ENCODE results near the gene ST6GALNAC2.

Gene ST6GALNAC2

DNA sequence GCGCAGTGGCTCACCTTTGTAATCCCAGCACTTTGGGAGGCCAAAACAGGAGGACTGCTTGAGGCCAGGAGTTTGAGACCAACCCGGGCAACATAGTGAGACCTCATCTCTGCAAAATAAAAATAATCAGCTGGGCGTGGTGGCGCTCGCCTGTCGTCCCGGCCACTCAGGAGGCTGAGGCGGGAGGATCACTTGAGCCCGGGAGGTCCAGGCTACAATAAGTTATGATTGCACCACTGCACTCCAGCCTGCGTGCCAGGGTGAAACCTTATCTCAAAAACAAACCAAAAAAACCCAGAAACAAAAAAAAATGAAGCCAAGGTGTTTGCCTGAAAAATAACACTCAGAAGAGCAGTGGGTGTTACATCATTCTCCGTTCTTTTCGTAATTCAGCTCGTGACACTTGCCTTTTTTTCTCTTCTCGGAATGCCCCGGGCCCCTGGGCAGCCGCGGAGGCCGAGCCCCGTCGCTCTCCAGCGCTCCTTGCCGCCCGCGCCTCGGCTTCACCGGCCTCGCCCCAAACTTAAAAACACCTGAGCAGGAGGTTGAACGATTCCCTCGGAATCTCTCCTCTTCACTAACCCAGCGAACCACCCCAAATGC is 28.8 kb downstream of the ST6GALNAC2 start:
- no peak for DNase-seq (ENCODE audit: low read depth, low spot score)

DNA sequence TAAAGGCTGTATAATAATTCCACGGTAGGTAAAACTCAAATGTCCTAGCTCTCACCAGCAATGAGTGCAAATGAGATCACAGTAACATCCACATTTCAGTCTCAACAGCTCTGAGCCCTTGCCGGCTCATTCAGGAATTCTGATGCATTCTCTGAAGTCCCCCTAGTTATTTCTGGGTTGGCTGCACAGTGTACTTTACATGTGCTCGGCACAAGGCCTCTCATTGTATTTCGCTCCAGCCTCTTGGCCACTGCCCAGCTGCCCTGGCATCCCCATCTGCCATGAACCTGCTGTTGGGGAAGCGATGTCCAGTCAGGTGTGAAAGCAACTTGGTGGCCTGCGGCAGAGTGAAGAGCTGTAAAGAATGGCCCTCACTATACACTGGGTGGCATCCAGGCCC is 31.5 kb downstream of the ST6GALNAC2 start:
- peak; percentile 84 for DNase-seq (ENCODE audit: low read depth, low spot score)

DNA sequence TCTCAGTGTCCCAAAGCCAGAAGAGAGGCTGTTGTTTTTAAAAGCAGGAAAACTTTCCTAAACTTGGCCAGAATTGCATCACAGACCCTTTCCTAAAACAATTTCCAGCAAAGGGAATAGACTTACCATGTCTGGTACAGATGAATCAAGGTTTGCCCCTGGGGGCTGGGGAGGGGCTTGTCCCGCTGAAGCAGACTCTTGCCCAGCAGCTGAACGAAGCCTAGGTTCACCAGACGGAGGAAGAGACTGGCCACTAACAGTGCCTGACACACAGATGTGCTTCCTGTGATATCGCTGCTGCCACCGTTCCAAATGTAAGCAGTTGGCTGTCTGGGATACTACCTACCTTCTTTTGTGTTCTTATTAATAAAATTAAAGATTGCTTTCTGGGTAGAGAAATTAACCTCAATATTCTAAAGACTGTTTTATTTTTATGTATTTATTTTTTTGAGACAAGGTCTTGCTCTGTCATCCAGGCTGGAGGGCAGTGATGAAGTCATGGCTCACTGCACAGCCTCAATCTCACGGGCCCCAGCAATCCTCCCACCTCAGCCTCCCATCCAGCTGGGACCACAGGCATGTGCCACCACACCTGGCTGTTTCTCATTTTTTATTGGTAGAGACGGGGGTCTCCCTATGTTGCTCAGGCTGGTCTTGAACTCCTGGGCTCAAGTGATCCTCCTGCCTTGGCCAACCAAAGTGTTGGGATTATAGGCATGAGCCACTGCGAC is 32.3 kb downstream of the ST6GALNAC2 start:
- no peak for DNase-seq (ENCODE audit: low read depth, low spot score)

DNA sequence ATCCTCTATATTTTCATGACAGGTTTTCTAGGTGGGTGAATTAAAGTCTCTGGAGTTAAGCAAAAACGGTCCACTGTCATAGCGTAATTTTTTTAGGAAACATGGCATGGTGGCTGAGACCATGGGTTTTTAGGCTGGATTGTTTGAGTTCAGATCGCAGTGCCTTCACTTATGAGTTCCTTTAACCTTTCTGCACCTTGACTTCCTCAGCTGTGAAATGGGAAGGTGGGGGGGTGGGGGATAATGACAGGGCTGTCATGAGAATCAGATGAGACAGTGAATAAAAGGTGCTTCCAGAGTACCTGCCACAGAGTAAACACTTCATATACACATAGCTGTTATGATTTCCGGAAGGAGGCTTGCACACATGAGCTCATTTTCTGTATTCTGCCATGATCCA is 34.0 kb downstream of the ST6GALNAC2 start:
- no peak for DNase-seq (ENCODE audit: low read depth, low spot score)

DNA sequence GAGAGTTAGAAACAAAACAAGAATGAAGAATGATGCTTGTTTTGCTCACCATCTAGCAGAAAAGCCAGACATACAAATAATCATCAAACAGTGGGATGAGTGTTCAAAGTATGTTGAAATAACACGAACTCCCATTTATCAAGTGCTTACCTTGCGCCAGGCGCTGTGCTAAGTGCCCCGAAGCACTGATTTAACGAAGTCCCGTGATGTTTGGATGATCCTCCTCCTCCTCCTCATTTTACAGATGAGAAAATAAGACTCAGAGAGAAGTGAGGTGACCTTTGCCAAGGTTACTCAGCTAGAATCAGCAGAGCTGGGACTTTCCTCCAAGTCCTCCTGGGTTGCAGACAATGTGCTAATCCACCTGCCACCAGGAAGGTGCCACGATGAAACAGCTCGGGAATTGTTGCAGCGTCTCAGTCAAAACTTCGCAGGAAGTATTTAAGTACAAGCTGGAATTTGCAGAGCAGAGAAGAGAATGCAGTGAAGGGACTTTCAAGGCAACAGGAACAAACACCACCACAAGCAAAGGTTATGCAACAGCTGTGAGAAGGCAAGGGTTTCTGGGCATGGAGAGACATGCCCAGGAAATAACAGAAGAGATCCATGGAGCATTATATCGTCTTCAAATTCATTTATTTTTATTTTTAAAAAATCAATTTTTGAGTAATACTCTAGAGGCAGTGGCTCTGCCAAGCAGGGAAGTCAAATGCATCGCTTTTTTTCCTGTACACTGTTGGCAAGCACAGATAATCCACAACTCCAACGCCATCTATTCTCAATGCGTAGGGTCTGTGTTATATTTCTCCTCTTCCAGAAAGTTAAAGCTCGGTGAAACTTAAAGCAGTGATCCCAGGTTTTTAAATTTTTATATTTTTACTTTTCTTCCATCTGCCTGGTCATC is 34.7 kb downstream of the ST6GALNAC2 start:
- peak; percentile 45 for DNase-seq (ENCODE audit: low read depth, low spot score)

DNA sequence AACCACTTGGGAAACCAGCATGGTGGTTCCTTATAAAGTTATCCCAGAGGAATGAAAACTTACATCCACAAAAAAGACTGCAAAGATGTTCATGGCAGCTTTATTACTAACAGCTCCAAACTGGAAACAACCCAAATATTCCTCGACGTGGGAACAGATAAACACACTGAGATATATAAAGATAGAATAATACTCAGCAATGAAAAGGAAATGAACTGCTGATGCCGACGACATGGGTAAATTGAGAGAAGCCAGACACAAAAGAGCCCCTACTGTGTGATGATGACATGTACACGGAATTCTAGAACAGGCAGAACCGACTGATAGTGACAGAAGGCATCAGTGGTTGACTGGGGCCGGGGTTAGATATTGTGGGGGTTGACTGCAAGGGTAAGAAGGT is 36.1 kb downstream of the ST6GALNAC2 start:
- no peak for DNase-seq (ENCODE audit: low read depth, low spot score)

DNA sequence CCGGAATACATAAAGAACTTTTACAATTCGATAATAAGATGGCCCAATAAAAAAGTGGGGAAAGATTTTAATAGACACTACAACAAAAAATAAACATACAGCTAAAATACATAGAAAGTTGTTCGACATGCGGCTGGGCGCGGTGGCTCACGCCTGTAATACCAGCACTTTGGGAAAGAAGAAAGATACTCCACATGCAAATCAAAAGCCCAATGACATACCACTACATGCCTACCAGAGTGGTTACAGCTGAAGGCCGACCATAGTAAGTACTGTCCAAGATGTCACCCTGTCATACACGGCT is 36.5 kb downstream of the ST6GALNAC2 start:
- no peak for DNase-seq (ENCODE audit: low read depth, low spot score)

DNA sequence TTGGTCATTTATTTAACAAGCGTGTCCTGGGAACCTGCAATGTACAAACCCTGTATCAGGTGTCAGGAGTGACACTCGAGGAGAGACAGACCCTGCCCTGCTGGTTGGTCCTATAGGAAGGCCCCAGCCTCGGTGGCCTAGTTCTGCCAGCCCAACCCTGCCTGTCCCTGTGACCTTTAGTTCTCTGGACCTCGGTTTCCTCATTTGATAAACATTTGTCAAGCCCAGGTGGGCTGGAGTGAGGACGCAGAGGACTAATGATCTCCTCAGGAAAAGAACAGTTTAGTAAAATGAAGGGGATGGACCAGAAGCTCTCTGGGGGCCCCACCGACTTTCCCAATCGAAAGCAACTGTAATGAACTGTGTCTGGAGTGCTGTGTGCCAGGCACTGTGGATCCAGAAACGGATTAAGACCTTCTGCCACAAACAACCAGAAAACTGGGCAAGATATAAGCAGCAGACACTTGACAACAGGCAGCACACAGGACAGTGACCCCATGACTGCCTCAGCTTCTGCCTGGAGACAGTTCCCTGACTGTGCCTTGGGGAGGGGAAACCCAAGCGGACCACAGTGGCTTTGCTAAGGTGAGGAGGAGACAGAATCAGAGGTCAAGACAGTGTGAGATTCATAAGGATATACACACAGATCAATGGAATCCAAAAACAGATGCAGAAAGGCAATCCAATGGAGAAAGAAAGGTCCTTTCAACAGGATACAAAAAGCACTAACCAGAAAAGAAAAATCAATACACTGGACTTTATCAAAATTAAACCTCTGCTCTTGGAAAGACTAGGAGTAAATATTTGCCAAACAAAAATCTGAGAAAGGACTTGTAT is 37.1 kb downstream of the ST6GALNAC2 start:
- no peak for DNase-seq (ENCODE audit: low read depth, low spot score)

DNA sequence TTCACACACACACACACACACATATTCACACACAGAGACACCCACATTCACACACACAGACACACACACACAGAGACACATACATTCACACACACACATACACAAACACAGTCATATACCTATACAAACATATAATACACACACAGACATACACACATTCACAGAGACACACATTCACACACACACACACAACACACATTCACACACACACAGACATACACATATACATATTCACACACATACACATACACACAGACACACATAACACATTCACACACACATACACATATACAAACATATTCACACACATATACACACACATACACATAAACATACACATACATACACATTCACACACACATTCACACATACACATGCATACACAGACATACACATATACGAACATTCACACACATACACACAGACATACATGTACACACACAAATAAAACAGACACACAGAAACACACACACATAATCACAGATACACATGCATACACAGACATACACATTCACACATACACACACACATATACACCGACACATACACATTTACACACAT is 37.9 kb downstream of the ST6GALNAC2 start:
- DNase-seq (ENCODE audit: low read depth, low spot score) = no peak

DNA sequence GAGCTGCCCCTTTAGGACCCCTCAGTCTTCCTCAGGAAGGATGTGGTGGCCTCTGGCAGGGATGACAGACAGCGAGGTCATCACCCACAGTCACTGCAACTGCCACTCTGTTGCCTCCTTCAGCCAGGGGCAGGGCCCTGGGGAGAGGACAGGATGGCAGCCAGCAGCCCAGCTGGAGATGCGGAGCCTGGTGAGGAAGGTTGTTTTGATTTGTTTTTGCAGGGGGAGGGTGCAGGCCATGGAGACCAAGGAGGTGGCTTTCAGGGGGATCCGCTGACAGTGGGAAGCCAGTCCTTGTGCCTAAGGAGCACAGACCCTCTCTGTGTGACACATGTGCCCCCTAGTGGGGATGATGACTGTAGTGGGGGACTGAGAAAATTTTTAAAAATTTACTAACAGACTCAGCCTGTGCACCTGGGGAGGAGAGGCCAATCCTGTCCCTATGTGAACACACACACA is 38.4 kb downstream of the ST6GALNAC2 start:
- peak; percentile 75 for DNase-seq (ENCODE audit: low read depth, low spot score)

DNA sequence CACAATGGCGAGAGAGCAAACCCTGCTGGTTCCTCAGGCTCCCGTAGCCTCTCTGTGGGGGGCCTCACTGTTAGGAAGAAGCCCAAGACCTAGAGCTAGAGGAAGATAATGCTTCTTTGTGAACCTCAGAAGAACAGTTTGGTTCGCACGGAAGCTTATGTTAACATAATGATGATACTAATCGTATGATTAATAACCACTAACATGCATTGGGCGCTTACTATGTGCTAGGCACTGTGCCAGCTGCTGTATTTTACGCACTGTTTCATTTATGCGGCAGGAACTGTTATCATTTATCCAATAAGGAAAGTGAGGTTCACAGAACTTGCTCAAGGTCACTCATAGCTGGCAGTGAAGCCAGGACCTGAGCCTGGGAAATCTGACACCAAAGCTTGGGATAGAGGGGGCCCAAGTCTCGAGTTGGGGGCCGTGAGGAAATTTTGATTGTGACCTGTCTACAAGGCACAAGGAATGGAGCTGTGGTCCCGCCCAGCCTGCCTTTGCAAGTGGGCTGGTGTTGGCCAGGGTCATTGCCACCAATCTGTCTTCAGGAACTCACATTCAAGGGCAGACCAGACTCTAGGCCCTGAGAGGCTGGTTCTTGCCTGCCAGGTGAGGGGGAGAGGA is 39.0 kb downstream of the ST6GALNAC2 start:
- DNase-seq (ENCODE audit: low read depth, low spot score) = peak; percentile 79

DNA sequence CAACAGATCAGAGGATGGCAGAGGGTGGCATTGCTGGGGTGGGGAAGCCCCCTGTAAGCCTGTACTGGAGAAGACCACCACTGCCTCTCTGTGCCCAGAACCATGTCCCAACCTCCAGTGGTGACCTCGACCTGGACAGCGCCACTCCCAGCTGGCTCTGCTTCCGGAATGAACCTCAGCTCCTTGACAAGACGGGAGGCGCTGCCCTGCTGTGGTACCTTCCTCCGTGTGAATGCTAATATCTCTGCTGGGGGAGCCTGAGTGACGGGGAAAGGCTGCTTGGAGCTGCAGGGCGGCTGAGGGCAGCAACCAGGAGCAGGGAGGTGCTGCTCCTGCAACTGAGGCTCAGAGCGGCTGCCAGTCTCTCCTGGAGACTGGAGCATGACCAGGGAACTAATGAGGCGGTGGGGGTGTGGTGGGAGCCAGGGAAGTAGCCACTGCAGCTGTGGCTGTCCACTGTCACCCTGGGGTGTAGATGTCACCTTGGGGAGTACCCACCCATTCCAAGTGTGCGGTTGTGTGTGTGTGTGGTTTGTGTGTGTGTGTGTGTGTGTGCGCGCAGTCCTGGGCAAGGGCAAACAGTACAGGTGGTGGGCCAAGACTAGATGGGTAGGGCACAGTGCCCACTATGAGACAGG is 39.6 kb downstream of the ST6GALNAC2 start:
- peak; percentile 47 for DNase-seq (ENCODE audit: low read depth, low spot score)

DNA sequence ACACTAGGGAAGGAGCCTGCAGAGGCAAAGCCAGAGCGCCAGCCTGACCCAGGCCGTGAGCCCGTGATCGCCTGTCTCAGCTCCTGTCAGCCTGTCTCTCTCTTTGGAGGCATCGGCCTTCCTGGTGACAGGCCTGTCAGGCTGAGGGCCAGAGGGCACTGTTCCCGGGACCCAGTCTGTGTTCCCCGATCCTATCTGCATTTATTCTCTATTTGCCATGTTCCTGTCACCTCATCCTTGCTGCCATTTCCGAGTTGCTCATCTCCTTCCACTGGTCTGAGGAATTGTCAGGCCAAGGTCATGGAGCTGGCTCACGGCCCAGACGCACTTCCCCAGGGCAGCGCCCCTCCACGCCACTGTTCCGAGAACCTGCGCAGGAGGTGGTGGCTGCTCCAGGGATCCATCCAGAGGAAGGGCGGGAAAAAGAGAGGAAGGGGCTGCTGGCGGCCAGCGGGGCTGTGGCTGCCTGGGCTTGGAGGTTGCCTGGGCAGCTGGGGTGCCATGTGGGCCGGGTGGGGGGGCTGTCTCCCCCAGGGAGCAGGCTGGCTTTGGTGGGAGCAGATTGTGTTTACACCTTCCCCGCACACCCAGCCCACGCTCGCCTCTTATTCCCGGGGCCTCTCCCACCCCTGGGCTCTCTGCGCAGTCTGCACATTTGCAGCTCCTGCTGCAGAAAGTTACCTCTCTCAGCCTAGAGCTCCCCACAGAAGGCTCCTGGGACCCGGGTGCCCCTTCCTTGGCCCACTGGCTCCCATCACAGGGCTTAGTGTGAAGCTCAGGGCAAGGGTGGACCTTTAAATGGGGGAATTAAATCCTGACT is 40.9 kb downstream of the ST6GALNAC2 start:
- DNase-seq (ENCODE audit: low read depth, low spot score) = no peak

DNA sequence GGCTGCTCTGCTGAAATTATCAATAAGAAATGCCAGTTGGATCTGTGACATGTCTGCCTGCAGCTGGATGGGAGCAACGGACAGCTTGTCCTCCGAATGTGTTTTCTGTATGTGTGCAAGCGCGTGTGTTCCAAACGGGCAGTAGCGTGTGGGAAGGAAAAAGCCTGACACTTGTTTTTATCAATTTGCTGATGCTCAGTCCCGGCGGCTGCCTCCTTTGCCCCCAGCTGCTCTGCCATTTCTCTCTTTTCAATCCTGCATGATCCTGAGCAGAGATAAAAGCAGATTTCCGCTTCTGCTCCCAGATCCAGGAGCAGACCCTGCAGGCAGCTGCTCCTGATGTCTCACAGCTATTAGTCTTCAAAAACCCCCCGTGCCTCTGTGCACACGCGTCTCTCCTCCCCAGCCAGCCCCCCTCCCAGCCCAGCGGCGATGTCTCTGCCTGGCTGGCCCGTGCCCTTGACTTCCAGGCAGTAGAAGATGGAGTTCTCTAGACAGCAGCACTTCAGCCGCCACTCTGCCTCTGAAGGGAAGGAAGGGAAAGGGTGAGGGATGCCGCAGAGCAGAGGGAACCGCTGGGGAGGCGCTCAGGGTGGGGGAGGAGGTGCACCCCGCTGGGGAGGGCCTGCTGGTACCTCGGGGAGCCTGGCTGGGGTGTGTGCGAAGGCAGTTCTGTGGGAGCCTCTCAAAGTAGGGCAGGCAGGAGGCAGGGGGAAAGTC is 41.7 kb downstream of the ST6GALNAC2 start:
- peak; percentile 41 for DNase-seq (ENCODE audit: low read depth, low spot score)

DNA sequence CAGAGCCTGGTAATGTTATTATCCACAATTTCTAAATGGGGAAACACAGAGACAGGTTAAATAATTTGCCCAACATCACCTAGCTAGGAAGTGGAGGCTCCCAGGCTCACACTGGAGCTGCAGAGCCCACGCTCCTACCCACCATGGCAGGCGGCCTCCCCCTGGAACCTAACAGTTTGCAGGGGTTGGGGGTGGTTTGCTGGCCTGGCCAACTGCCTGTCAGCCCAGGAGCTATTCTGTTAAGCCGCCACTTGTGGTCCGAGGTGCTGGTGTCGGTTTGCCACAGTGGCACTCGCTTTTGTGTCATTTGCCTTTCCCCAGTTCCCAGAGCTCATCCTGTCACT is 42.2 kb downstream of the ST6GALNAC2 start:
- no peak for DNase-seq (ENCODE audit: low read depth, low spot score)

DNA sequence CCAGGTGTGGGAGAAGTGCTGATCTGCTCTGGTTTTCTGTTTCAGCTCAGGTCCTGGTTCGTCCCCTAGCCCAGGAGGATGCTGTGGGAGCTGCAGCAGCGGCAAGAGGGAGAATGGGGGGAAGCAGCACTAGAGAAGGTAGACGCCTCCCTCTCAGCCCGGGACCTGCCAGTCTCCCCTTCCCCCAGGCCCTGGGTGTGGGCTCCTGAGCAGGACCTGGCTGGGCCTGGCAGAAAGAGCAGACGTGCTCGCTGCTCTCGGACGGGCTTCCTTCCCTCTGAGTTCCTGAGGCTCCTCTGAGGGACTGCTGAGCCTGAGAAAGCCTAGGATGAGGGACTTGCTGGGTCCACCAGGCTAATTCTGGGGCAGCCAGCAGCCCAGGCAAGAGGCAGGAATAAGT is 42.7 kb downstream of the ST6GALNAC2 start:
- no peak for DNase-seq (ENCODE audit: low read depth, low spot score)

DNA sequence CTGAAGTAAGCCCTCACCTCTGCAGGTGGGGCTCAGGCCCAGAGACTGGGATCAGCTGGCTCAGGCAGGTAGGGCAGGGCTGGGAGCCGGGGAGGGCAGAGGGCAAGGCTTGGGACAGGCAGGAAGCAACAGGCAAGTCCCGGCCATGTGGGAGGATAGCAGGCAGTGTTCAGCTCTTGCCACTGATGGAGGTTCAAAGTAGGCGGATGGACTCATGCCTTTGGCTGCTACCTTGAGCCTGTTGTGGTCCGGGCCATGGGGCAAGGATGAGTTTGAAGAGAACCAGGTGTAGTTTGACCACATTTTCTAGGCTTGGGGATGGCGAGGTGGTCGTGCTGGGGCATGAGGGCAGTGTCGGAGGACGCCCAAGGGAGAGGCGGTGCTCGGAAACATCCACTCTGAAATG is 43.1 kb downstream of the ST6GALNAC2 start:
- no peak for DNase-seq (ENCODE audit: low read depth, low spot score)

DNA sequence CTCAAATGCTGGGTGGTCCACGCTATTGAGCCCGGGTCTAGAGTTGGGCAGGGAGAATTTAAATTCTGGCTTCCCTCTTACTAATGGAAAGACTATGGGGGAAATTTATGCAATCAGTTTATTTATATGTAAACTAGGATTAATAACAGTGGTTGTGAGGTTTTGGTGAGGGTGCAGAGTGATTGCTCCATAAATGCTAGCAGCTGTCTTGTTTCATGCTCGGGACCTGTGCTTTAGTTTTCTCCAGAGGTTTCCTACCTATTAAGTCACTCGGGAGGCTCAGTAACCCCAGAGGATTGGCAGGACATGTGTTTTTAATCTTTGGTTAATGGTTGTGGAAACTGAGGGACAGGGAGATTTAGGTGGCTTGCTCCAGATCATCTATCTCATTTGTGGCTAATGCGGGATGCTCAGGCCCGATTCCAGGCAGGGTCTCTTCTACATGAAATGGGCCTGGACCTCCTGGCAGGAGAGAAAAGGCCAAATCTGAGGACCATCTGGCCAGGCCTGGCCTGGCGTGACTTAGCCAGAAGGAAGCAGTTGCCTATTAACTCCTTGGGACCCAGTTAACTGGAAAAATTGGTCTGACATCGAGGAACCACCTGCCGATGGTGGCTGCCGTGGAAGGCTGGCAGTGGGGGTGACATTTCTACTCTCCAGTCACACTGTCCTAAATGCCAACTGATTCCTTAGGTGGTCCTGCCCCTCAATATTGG is 43.8 kb downstream of the ST6GALNAC2 start:
- DNase-seq (ENCODE audit: low read depth, low spot score) = no peak
